T-cell (primary cell): Measurements from ENCODE around the gene CCDC85B. TPM values are rescaled to one million over a fixed set of nuclear protein-coding genes. Genes with fewer than 3 reads are reported as not detected.

Source experiments
- ATAC-seq, 4 experiments: fragments of 200-7000 bp in 3 of 4; fragments of 150-1000 bp in 1 of 4; cut with Tn5 transposase; replicated peaks in 1 of 4; 1 replicate in 3 of 4; 2 replicates in 1 of 4; pipeline ENCODE4 v1.10.0; 2021; ENCODE audit warnings: moderate library complexity in 3 of 4, mild to moderate bottlenecking in 2 of 4, moderate number of reproducible peaks in 1 of 4
- CTCF ChIA-PET, 2 donors: fragments of 300-600 bp; sonication (Branson Sonifier 250); formaldehyde crosslinking; loops; one replicate each; lab custom pipeline; 2022; ENCODE audit warnings: antibody characterized with exemption in 2 of 2; lab: Charles Lee
- POLR2A ChIA-PET, 2 donors: fragments of 300-600 bp; sonication (Branson Sonifier 250); formaldehyde crosslinking; loops; one replicate each; lab custom pipeline; 2022; ENCODE audit warnings: antibody characterized with exemption in 2 of 2; lab: Charles Lee
- DNase-seq, 35 experiments: peaks; one replicate each; pipeline versions ENCODE4 v3.0.0 to v3.0.0-alpha.2; 2013 to 2023
- H3K27ac ChIP-seq: one replicate; pipeline ENCODE4 v1.5.1; 2013; ENCODE audit warnings: low read length
- H3K27me3 ChIP-seq, 2 experiments: replicated peaks in 1 of 2; 1 replicate in 1 of 2; 2 replicates in 1 of 2; pipeline versions ENCODE4 v1.6.1 to v1.7.0; 2013; ENCODE audit warnings: low read length in 1 of 2, mixed read lengths in 1 of 2; ENCODE audit not compliant: control insufficient read depth in 2 of 2, insufficient read depth in 2 of 2; ENCODE audit errors: extremely low read depth in 1 of 2
- H3K36me3 ChIP-seq, 2 donors: 1 replicate in 1 of 2; 2 replicates in 1 of 2; pipeline versions ENCODE4 v1.6.1 to v1.7.0; 2013; ENCODE audit warnings: low read length in 1 of 2; ENCODE audit not compliant: control insufficient read depth in 2 of 2, insufficient read depth in 1 of 2; ENCODE audit errors: extremely low read depth in 1 of 2
- H3K4me1 ChIP-seq, 2 experiments: 1 replicate in 1 of 2; 2 replicates in 1 of 2; pipeline versions ENCODE4 v1.6.1 to v1.7.0; 2013; ENCODE audit warnings: low read length in 2 of 2, mixed read lengths in 1 of 2; ENCODE audit not compliant: insufficient read depth in 2 of 2, control insufficient read depth in 1 of 2; ENCODE audit errors: extremely low read depth in 1 of 2
- H3K4me3 ChIP-seq, 2 donors: 1 replicate in 1 of 2; 2 replicates in 1 of 2; pipeline versions ENCODE4 v1.5.1 to v1.7.0; 2013; ENCODE audit warnings: mild to moderate bottlenecking in 2 of 2, low read length in 1 of 2, moderate library complexity in 1 of 2; ENCODE audit not compliant: control insufficient read depth in 1 of 2; ENCODE audit errors: extremely low read depth in 1 of 2
- H3K9me3 ChIP-seq: 2 replicates; pipeline ENCODE4 v1.7.0; 2013
- H3K27ac Mint-ChIP-seq, 2 donors: one replicate each; pipeline ENCODE4 v1.8.0; 2020 to 2021; ENCODE audit warnings: mild to moderate bottlenecking in 2 of 2, mixed read lengths in 2 of 2
- H3K27me3 Mint-ChIP-seq, 2 donors: one replicate each; pipeline ENCODE4 v1.8.0; 2021 to 2022; ENCODE audit warnings: mixed read lengths in 2 of 2
- H3K36me3 Mint-ChIP-seq: one replicate; pipeline ENCODE4 v1.8.0; 2021; ENCODE audit warnings: mixed read lengths
- H3K4me1 Mint-ChIP-seq, 3 donors: one replicate each; pipeline ENCODE4 v1.8.0; 2020 to 2022; ENCODE audit warnings: mixed read lengths in 3 of 3, mild to moderate bottlenecking in 1 of 3
- H3K4me3 Mint-ChIP-seq, 3 donors: one replicate each; pipeline ENCODE4 v1.8.0; 2020 to 2022; ENCODE audit warnings: mild to moderate bottlenecking in 3 of 3, mixed read lengths in 3 of 3, moderate library complexity in 3 of 3
- H3K9me3 Mint-ChIP-seq, 3 donors: one replicate each; pipeline ENCODE4 v1.8.0; 2020 to 2022; ENCODE audit warnings: mixed read lengths in 3 of 3
- WGBS: methylation state at CpG from one replicate; pipeline ENCODE4 v1.1.5; 2013; ENCODE audit warnings: missing lambda C conversion rate; ENCODE audit not compliant: insufficient coverage; 5-methylcytosine and 5-hydroxymethylcytosine counted together
- total RNA-seq, 35 experiments: library from RNA in 6 of 35; stranded (reverse) in 6 of 35; fragments of 120-200 nt in 1 of 35; gene quantifications; one replicate each; pipeline versions ENCODE4 v1.2.1 to v1.2.4 and lab custom pipeline; 2013 to 2026

Gene CCDC85B
- total RNA-seq, 5 donors from 2014 or later (not counting 1 experiment from before 2014, with no cell fraction given): 20.3 to 39.0 (median 37.4) TPM

GRCh38 chr11:65859812-65860277 lies 30.6 kb upstream of the CCDC85B start:
- H3K4me1 Mint-ChIP-seq: peaks cover 43 to 53% (median 50%) of the 10 kb centered on the region in 3 donors
- H3K27ac Mint-ChIP-seq: peak overlapping the region; percentile 95 to 97
- Histone ChIP-seq H3K36me3 (peaks cover 17 to 50% of the 10 kb centered on the region in 2 donors), H3K27ac (peak overlapping the region; percentile 83), H3K27me3 (no peaks in the 10 kb centered on the region), H3K4me1 (peaks cover 22 to 72% of the 10 kb centered on the region in 2 experiments), H3K4me3 (peak overlapping the region; percentile 90 to 93), H3K9me3 (no peaks in the 10 kb centered on the region)
- no peaks in the 10 kb centered on the region for H3K27me3 Mint-ChIP-seq
- DNase-seq (peak in 7 of 35 experiments; percentile 14 to 48 (median 16)), ATAC-seq (peak in 2 of 4 experiments; percentile 0 to 4)
- 0% methylated on average over 16 of the region's 16 CpGs for WGBS
- peak overlapping the region; percentile 92 to 97 (median 97) for H3K4me3 Mint-ChIP-seq
- ChIA-PET POLR2A (interaction anchor here (0.6 to 2.6 kb wide), 5 partner anchors 10 to 359 kb away, joined by 3 to 20 read pairs (median 6); partner anchors contain the start of genes CCDC85B (in 1 of the 2), FIBP (in 1 of the 2) and PCNX3 (in 1 of the 2)), CTCF (interaction anchor here (0.5 to 3.6 kb wide), 29 partner anchors 9 to 526 kb away, joined by 3 to 167 read pairs (median 5); partner anchors contain the start of genes AP5B1 (in 1 of the 2), BANF1 (in 1 of the 2), C11orf68 (in 1 of the 2) and CCDC85B (in 1 of the 2))
- peaks cover 29% of the 10 kb centered on the region for H3K36me3 Mint-ChIP-seq
- H3K9me3 Mint-ChIP-seq: no peaks in the 10 kb centered on the region

DNA sequence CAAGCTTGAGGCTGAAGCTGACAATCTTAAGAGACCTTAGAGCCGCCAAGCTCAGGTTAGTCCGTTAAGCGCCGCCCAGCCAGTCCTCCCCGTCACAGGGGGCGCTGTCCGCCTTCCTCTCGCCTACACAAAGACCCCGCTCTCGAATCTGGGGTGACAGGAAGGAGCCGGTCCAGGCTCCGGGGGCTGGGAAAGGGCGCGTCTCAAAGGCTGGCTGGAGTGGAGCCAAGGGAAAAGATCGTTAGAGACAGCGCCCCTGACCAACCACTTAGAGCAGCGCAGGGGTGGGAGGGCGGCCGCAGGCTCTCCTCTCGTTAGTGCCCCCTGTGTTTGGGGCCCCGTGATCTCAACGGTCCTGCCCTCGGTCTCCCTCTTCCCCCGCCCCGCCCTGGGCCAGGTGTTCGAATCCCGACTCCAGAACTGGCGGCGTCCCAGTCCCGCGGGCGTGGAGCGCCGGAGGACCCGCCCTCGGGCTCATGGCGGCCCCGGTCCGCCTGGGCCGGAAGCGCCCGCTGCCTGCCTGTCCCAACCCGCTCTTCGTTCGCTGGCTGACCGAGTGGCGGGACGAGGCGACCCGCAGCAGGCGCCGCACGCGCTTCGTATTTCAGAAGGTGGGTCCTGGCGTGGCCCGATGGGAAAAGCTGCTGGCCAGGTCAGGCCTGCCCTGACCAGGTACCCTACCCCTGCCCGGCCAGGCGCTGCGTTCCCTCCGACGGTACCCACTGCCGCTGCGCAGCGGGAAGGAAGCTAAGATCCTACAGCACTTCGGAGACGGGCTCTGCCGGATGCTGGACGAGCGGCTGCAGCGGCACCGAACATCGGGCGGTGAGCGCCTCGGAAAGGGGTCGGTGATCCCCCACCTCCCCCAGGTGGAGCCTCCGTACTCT lies 30.0 kb upstream of the CCDC85B start, which contains the start of gene MUS81:
MUS81 (plus strand) TSS at position 156 of the 887 bp plus-strand sequence; CDS start at position 477, 321 bp downstream.
- peak within 1 kb of the TSS; percentile 90 to 93 for H3K4me3 ChIP-seq
- WGBS: under 1% methylated on average over 77 of the region's 78 CpGs
- ChIA-PET CTCF (interaction anchor here (0.5 to 3.6 kb wide), 26 partner anchors 8 to 527 kb away, joined by 3 to 167 read pairs (median 5); partner anchors contain the start of genes AP5B1 (in 1 of the 2), BANF1 (in 1 of the 2), CCDC85B (in 1 of the 2) and DPF2 (in 1 of the 2)), POLR2A (interaction anchor here (0.6 to 2.6 kb wide), 4 partner anchors 12 to 245 kb away, joined by 4 to 20 read pairs (median 6); partner anchors contain the start of genes CCDC85B (in 1 of the 2), FIBP (in 1 of the 2) and PCNX3 (in 1 of the 2))
- peaks cover 21 to 65% of the 10 kb centered on the region in 2 experiments for H3K4me1 ChIP-seq
- ATAC-seq (peak; percentile 43 to 46 (median 44)), DNase-seq (peak; percentile 90 to 98 (median 95))
- peaks cover 41 to 49% (median 46%) of the 10 kb centered on the region in 3 donors for H3K4me1 Mint-ChIP-seq
- H3K9me3 Mint-ChIP-seq: no peaks in the 10 kb centered on the region
- H3K36me3 Mint-ChIP-seq: peaks cover 29% of the 10 kb centered on the region
- H3K36me3 ChIP-seq: peaks cover 17 to 50% of the 10 kb centered on the region in 2 donors
- H3K9me3 ChIP-seq: no peaks in the 10 kb centered on the region
- peak within 1 kb of the TSS; percentile 92 to 97 (median 97) for H3K4me3 Mint-ChIP-seq
- peak within 1 kb of the TSS; percentile 95 to 97 for H3K27ac Mint-ChIP-seq
- H3K27me3 Mint-ChIP-seq: no peaks in the 10 kb centered on the region
- no peaks in the 10 kb centered on the region for H3K27me3 ChIP-seq
- peak within 1 kb of the TSS; percentile 83 for H3K27ac ChIP-seq

DNA sequence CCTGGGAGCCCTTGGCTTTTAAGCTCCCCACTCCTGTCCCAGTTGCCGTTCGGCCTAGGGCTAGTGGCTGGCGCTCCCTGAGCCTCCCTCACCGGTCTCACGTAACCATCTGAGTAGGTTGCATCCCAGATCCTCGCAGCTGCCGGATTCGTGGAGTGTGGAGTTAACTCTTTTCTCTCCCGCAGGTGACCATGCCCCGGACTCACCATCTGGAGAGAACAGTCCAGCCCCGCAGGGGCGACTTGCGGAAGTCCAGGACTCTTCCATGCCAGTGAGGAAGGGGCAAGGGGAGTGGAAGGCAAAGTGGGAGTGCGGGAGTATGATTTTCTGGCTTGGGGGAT lies 29.3 kb upstream of the CCDC85B start:
- POLR2A ChIA-PET: interaction anchor here in 1 of 2 donors (0.6 kb wide), 1 partner anchor 11 kb away, joined by 4 read pairs; no protein-coding TSS in a partner anchor
- Histone ChIP-seq H3K36me3 (peaks cover 22 to 49% of the 10 kb centered on the region in 2 donors), H3K9me3 (no peaks in the 10 kb centered on the region), H3K4me3 (peak overlapping the region; percentile 90 to 93), H3K27ac (peak overlapping the region; percentile 83), H3K27me3 (no peaks in the 10 kb centered on the region), H3K4me1 (peaks cover 15 to 59% of the 10 kb centered on the region in 2 experiments)
- WGBS: 16% methylated on average over 10 of the region's 14 CpGs
- Mint-ChIP-seq H3K4me1 (peaks cover 37 to 43% (median 40%) of the 10 kb centered on the region in 3 donors), H3K9me3 (no peaks in the 10 kb centered on the region), H3K4me3 (peak overlapping the region; percentile 92 to 97 (median 97)), H3K27me3 (no peaks in the 10 kb centered on the region), H3K36me3 (peaks cover 23% of the 10 kb centered on the region), H3K27ac (peak overlapping the region; percentile 86 to 93)
- CTCF ChIA-PET: interaction anchor here in 1 of 2 donors (2.0 to 3.6 kb wide), 2 partner anchors 12 to 26 kb away, joined by 8 to 167 read pairs; partner anchors contain the start of genes CCDC85B and FIBP
- no peak for DNase-seq
- no peak for ATAC-seq

- Histone ChIP-seq H3K36me3 (peaks cover 22 to 49% of the 10 kb centered on the region in 2 donors), H3K27ac (peak overlapping the region; percentile 83)
- POLR2A ChIA-PET: interaction anchor here in 1 of 2 donors (0.5 to 0.6 kb wide), 2 partner anchors 29 to 363 kb away, joined by 3 read pairs; partner anchors contain the start of genes CCDC85B and MALAT1
Measured at GRCh38 chr11:65861533-65862183, 28.8 kb upstream of the CCDC85B start.

DNA sequence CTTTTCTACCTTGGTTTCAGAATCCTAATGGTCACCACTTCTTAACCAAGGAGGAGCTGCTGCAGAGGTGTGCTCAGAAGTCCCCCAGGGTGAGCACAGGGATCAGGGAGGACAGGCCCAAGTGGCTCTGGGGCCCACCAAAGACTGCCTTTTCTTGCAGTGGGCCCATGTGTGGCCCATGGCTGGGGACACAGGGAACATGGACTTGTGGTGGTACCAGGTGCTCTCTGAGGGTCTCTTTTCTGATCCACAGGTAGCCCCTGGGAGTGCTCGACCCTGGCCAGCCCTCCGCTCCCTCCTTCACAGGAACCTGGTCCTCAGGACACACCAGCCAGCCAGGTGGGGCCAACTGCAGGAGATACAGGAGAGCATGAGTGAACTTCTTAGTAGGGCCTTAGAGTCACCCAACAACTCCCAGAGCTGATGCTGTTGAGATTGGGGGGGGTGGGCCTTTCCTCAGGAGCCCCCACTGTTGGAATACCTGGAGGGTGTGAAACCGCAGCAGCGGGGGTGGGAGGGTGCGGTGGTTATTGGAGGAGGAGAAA lies 28.2 kb upstream of the CCDC85B start:
- peaks cover 15% of the 10 kb centered on the region for H3K36me3 Mint-ChIP-seq
- ATAC-seq: no peak
- Histone ChIP-seq H3K4me3 (no peak overlapping the region), H3K27ac (no peak overlapping the region), H3K36me3 (peaks cover 22 to 55% of the 10 kb centered on the region in 2 donors), H3K9me3 (no peaks in the 10 kb centered on the region), H3K4me1 (peaks cover 11 to 49% of the 10 kb centered on the region in 2 experiments), H3K27me3 (no peaks in the 10 kb centered on the region)
- CTCF ChIA-PET: no interaction called here
- H3K27me3 Mint-ChIP-seq: no peaks in the 10 kb centered on the region
- H3K4me3 Mint-ChIP-seq: peak overlapping the region; percentile 92 to 97 (median 97)
- no peaks in the 10 kb centered on the region for H3K9me3 Mint-ChIP-seq
- H3K4me1 Mint-ChIP-seq: peaks cover 32 to 35% (median 33%) of the 10 kb centered on the region in 3 donors
- POLR2A ChIA-PET: no interaction called here
- no peak overlapping the region for H3K27ac Mint-ChIP-seq
- WGBS: no CpG with 5 or more reads among the region's 5 CpGs
- no peak for DNase-seq

More at GRCh38 chr11:65861533-65862183, 28.8 kb upstream of the CCDC85B start:
- CTCF ChIA-PET: interaction anchor here in 1 of 2 donors (3.6 kb wide), 1 partner anchor 26 kb away, joined by 167 read pairs; the partner anchor contains the start of genes CCDC85B and FIBP
- Histone ChIP-seq H3K9me3 (no peaks in the 10 kb centered on the region), H3K4me1 (peaks cover 11 to 53% of the 10 kb centered on the region in 2 experiments), H3K4me3 (peak overlapping the region; percentile 90 to 93), H3K27me3 (no peaks in the 10 kb centered on the region)
- no peak for DNase-seq
- Mint-ChIP-seq H3K27me3 (no peaks in the 10 kb centered on the region), H3K4me3 (peak overlapping the region; percentile 92 to 97 (median 97)), H3K9me3 (no peaks in the 10 kb centered on the region), H3K4me1 (peaks cover 31 to 38% (median 35%) of the 10 kb centered on the region in 3 donors), H3K27ac (peak overlapping the region in 1 of 2 donors; percentile 86), H3K36me3 (peaks cover 18% of the 10 kb centered on the region)
- ATAC-seq: no peak
- WGBS: 85% methylated on average over 8 of the region's 13 CpGs
